IMR-90 (cell line): ENCODE data around the gene PDE6B. TPM values are rescaled to one million over a fixed set of nuclear protein-coding genes. Genes with fewer than 3 reads are reported as not detected.

Experiments used
- ATAC-seq: fragments of 200-7000 bp; cut with Tn5 transposase; 2 replicates; pipeline ENCODE4 v1.9.1; 2020; ENCODE audit warnings: low read depth, mild to moderate bottlenecking, moderate library complexity
- BruUV-seq: library from RNA; stranded (reverse); fragments of 400-500 nt; replicated peaks from 2 replicates; lab custom pipeline; 2021; lab: Mats Ljungman, UMichigan
- CTCF ChIA-PET: fragments of 300-600 bp; formaldehyde crosslinking; extraction: SDS; loops from one replicate; lab custom pipeline; 2021; ENCODE audit warnings: antibody characterized with exemption; lab: Yijun Ruan, JAX
- POLR2A ChIA-PET: fragments of 300-600 bp; sonication (Branson Sonifier 250); formaldehyde crosslinking; loops from one replicate; lab custom pipeline; 2022; ENCODE audit warnings: antibody characterized with exemption; ENCODE audit not compliant: unreplicated experiment; lab: Charles Lee
- DNase-seq: peaks from one replicate; pipeline ENCODE4 v3.0.0; 2013
- H2AFZ ChIP-seq: replicated peaks from 2 replicates; pipeline ENCODE3; 2013; ENCODE audit warnings: low read length, mild to moderate bottlenecking; ENCODE audit not compliant: poor library complexity
- H2AK5ac ChIP-seq: 2 replicates; pipeline ENCODE4 v1.6.1; 2013; ENCODE audit warnings: low read depth, low read length, inconsistent platforms
- H2AK9ac ChIP-seq: replicated peaks from 2 replicates; pipeline ENCODE3; 2013; ENCODE audit warnings: mild to moderate bottlenecking, low read depth, low read length, moderate library complexity; ENCODE audit not compliant: poor library complexity
- H2BK120ac ChIP-seq: 2 replicates; pipeline ENCODE4 v1.6.1; 2013; ENCODE audit warnings: low read depth, low read length, inconsistent platforms
- H2BK15ac ChIP-seq: 3 replicates; pipeline ENCODE4 v1.6.1; 2013; ENCODE audit warnings: low read depth, low read length, inconsistent platforms
- H2BK20ac ChIP-seq: 2 replicates; pipeline ENCODE4 v1.6.1; 2013; ENCODE audit warnings: low read depth, mild to moderate bottlenecking, inconsistent platforms, low read length, moderate library complexity
- H2BK5ac ChIP-seq: 2 replicates; pipeline ENCODE4 v1.6.1; 2013; ENCODE audit warnings: mild to moderate bottlenecking, low read depth, low read length, inconsistent platforms; ENCODE audit not compliant: poor library complexity, severe bottlenecking
- H3K14ac ChIP-seq: replicated peaks from 2 replicates; pipeline ENCODE4 v1.6.1; 2013; ENCODE audit warnings: low read depth, low read length, inconsistent platforms
- H3K18ac ChIP-seq: 2 replicates; pipeline ENCODE4 v1.6.1; 2013; ENCODE audit warnings: low read depth, low read length, control low read depth
- H3K23ac ChIP-seq: 2 replicates; pipeline ENCODE4 v1.6.1; 2013; ENCODE audit warnings: low read depth, low read length, inconsistent platforms
- H3K27ac ChIP-seq: 2 replicates; pipeline ENCODE4 v1.5.1; 2013; ENCODE audit warnings: mild to moderate bottlenecking, control low read depth, low read length; ENCODE audit not compliant: insufficient read depth
- H3K27me3 ChIP-seq: 2 replicates; pipeline ENCODE4 v1.6.1; 2013; ENCODE audit warnings: low read length; ENCODE audit not compliant: control insufficient read depth, insufficient read depth
- H3K36me3 ChIP-seq: 2 replicates; pipeline ENCODE4 v1.6.1; 2013; ENCODE audit warnings: low read length, mixed read lengths; ENCODE audit not compliant: control insufficient read depth, insufficient read depth
- H3K4ac ChIP-seq: 2 replicates; pipeline ENCODE4 v1.6.1; 2013; ENCODE audit warnings: low read depth, low read length, inconsistent platforms
- H3K4me1 ChIP-seq: 2 replicates; pipeline ENCODE4 v1.6.1; 2013; ENCODE audit warnings: low read length, mixed read lengths; ENCODE audit not compliant: control insufficient read depth, insufficient read depth
- H3K4me2 ChIP-seq: 2 replicates; pipeline ENCODE4 v1.6.1; 2013; ENCODE audit warnings: low read depth, mild to moderate bottlenecking, control low read depth, low read length, moderate library complexity
- H3K4me3 ChIP-seq: 2 replicates; pipeline ENCODE4 v1.5.1; 2013; ENCODE audit warnings: low read depth, mild to moderate bottlenecking, control low read depth, low read length, moderate library complexity; ENCODE audit not compliant: insufficient read depth
- H3K56ac ChIP-seq: 2 replicates; pipeline ENCODE4 v1.6.1; 2013; ENCODE audit warnings: low read length, inconsistent platforms; ENCODE audit not compliant: insufficient read depth; ENCODE audit errors: extremely low read depth
- H3K79me1 ChIP-seq, 2 experiments: 2 replicates each; pipeline ENCODE4 v1.6.1; 2013; ENCODE audit warnings: low read length in 2 of 2, inconsistent platforms in 1 of 2, low read depth in 1 of 2
- H3K9ac ChIP-seq: 2 replicates; pipeline ENCODE4 v1.6.1; 2013; ENCODE audit warnings: low read depth, low read length, control low read depth
- H3K9me1 ChIP-seq: 2 replicates; pipeline ENCODE4 v1.6.1; 2013; ENCODE audit warnings: low read length, inconsistent platforms; ENCODE audit not compliant: insufficient read depth
- H3K9me3 ChIP-seq: 2 replicates; pipeline ENCODE4 v1.6.1; 2013; ENCODE audit warnings: low read length; ENCODE audit not compliant: control insufficient read depth, insufficient read depth
- H4K20me1 ChIP-seq: 2 replicates; pipeline ENCODE4 v1.6.1; 2013; ENCODE audit warnings: low read length, inconsistent platforms; ENCODE audit not compliant: insufficient read depth
- H4K5ac ChIP-seq: 2 replicates; pipeline ENCODE4 v1.6.1; 2013; ENCODE audit warnings: mild to moderate bottlenecking, low read depth, low read length, control low read depth
- H4K8ac ChIP-seq, 2 experiments: 2 replicates each; pipeline ENCODE4 v1.6.1; 2013; ENCODE audit warnings: low read depth in 2 of 2, low read length in 2 of 2, control low read depth in 1 of 2, inconsistent platforms in 1 of 2
- H4K91ac ChIP-seq: 2 replicates; pipeline ENCODE4 v1.6.1; 2013; ENCODE audit warnings: low read depth, low read length, inconsistent platforms; ENCODE audit not compliant: insufficient read depth
- BHLHE40 ChIP-seq: fragments of 150-350 bp; IDR thresholded peaks from 2 replicates; pipeline ENCODE4 v1.6.1; 2016; ENCODE audit warnings: mild to moderate bottlenecking, low read depth, low read length
- CEBPB ChIP-seq: IDR thresholded peaks from 2 replicates; pipeline ENCODE4 v1.6.1; 2012; ENCODE audit warnings: low read depth, low read length, improper control_type of control experiment
- CHD1 ChIP-seq: IDR thresholded peaks from 2 replicates; pipeline ENCODE4 v1.6.1; 2012; ENCODE audit warnings: low read depth, low read length, improper control_type of control experiment
- CTCF ChIP-seq: conservative IDR thresholded peaks from 2 replicates; pipeline ENCODE4 v1.5.1; 2012; ENCODE audit warnings: mild to moderate bottlenecking, low read depth, low read length, improper control_type of control experiment
- ELK1 ChIP-seq: fragments of 150-350 bp; IDR thresholded peaks from 2 replicates; pipeline ENCODE4 v1.6.1; 2016; ENCODE audit warnings: low read depth, mild to moderate bottlenecking, low read length, moderate library complexity, borderline replicate concordance
- FOS ChIP-seq: fragments of 150-350 bp; IDR thresholded peaks from 2 replicates; pipeline ENCODE4 v1.6.1; 2016; ENCODE audit warnings: low read depth, low read length
- MAFK ChIP-seq: IDR thresholded peaks from 2 replicates; pipeline ENCODE4 v1.6.1; 2012; ENCODE audit warnings: low read depth, low read length, improper control_type of control experiment
- MAZ ChIP-seq: IDR thresholded peaks from 2 replicates; pipeline ENCODE4 v1.6.1; 2012; ENCODE audit warnings: low read depth, mild to moderate bottlenecking, low read length, improper control_type of control experiment, moderate library complexity, borderline replicate concordance
- MXI1 ChIP-seq: IDR thresholded peaks from 2 replicates; pipeline ENCODE4 v1.6.1; 2012; ENCODE audit warnings: low read depth, mild to moderate bottlenecking, low read length, moderate library complexity, borderline replicate concordance
- POLR2A ChIP-seq: IDR thresholded peaks from 2 replicates; pipeline ENCODE4 v1.6.1; 2012; ENCODE audit warnings: mild to moderate bottlenecking, low read depth, low read length
- RAD21 ChIP-seq: IDR thresholded peaks from 2 replicates; pipeline ENCODE4 v1.6.1; 2012; ENCODE audit warnings: low read length, improper control_type of control experiment
- RCOR1 ChIP-seq: IDR thresholded peaks from 2 replicates; pipeline ENCODE4 v1.6.1; 2012; ENCODE audit warnings: mild to moderate bottlenecking, low read length, improper control_type of control experiment; ENCODE audit not compliant: insufficient replicate concordance
- RFX5 ChIP-seq: IDR thresholded peaks from 2 replicates; pipeline ENCODE4 v1.8.0; 2012; ENCODE audit warnings: low read depth, mild to moderate bottlenecking, low read length, moderate library complexity
- SMC3 ChIP-seq: fragments of 150-350 bp; IDR thresholded peaks from 2 replicates; pipeline ENCODE4 v1.6.1; 2016; ENCODE audit warnings: low read depth, mild to moderate bottlenecking, antibody characterized with exemption, low read length, moderate library complexity
- USF2 ChIP-seq: fragments of 150-350 bp; IDR thresholded peaks from 2 replicates; pipeline ENCODE4 v1.6.1; 2017; ENCODE audit warnings: mild to moderate bottlenecking, antibody characterized with exemption, low read length, low read depth
- WGBS, 2 experiments: methylation state at CpG; one replicate each; pipeline versions ENCODE4 v1.1.5 to v1.1.7; 2013; ENCODE audit warnings: missing lambda C conversion rate in 2 of 2; ENCODE audit not compliant: insufficient read length in 1 of 2; ENCODE audit errors: extremely low coverage in 2 of 2; 5-methylcytosine and 5-hydroxymethylcytosine counted together
- dilution Hi-C: fragments of 300-500 bp; cut with HindIII; formaldehyde crosslinking; loops from one replicate; pipeline ENCODE4 v1.14.3; 2018; ENCODE audit warnings: low sequenced_read_pairs; ENCODE audit not compliant: unreplicated experiment
- in situ Hi-C: fragments of 300-500 bp; cut with MboI; formaldehyde crosslinking; loops from 3 replicates; pipeline ENCODE4 v1.14.3; 2019; ENCODE audit warnings: low sequenced_read_pairs, inconsistent platforms, mixed read lengths
- intact Hi-C: fragments of 100-400 bp; cut with micrococcal nuclease; formaldehyde crosslinking; loops from 2 replicates; pipeline ENCODE4 v1.10.0; 2022
- polyA plus RNA-seq, 3 experiments: library from polyadenylated mRNA; depleted of rRNA; stranded (reverse); fragments of >200 nt; gene quantifications; 2 replicates each; pipeline ENCODE4 v1.2.3, GENCODE V29; 2012; ENCODE audit warnings: low replicate concordance in 1 of 3
- total RNA-seq: library from RNA; depleted of rRNA; stranded (reverse); fragments of >200 nt; gene quantifications from 2 replicates; pipeline ENCODE4 v1.2.3, GENCODE V29; 2012

PDE6B gene
- total and polyA plus RNA-seq, 2 of the 4 experiments (the other 2 are of a cell fraction), result under 0.01 TPM; not detected in 1

- no peak overlapping the region for H3K4me2 ChIP-seq
- no peak overlapping the region for H3K18ac ChIP-seq
- dilution Hi-C loops (no loop called here), intact Hi-C loops (no loop called here), in situ Hi-C loops (no loop called here)
- peaks cover 80% of the 10 kb centered on the region for H4K20me1 ChIP-seq
- H3K79me1 ChIP-seq, result peaks cover 4 to 52% of the 10 kb centered on the region in 2 experiments; a peak in 3 of 4 replicates
- no peak overlapping the region for H3K56ac ChIP-seq
- H2AK5ac ChIP-seq, result no peak overlapping the region
- H4K8ac ChIP-seq, result no peak overlapping the region
- H3K4me1 ChIP-seq, result peaks cover 3% of the 10 kb centered on the region
- no peak for ATAC-seq
- H3K36me3 ChIP-seq, result peaks cover 22% of the 10 kb centered on the region
- H3K27me3 ChIP-seq, result no peaks in the 10 kb centered on the region
- H4K91ac ChIP-seq, result no peak overlapping the region
- ChIA-PET CTCF (no interaction called here), POLR2A (no interaction called here)
- no peak overlapping the region for H2BK120ac ChIP-seq
- H4K5ac ChIP-seq, result no peak overlapping the region
- DNase-seq, result no peak
- TF ChIP-seq SMC3, result no peak
- TF ChIP-seq CTCF, result no peak
- TF ChIP-seq BHLHE40, result no peak
- TF ChIP-seq FOS, result no peak
- no peak for TF ChIP-seq USF2
- no peak for TF ChIP-seq ELK1
- no peak for TF ChIP-seq MAZ
- no peak for TF ChIP-seq MAFK
- no peak for TF ChIP-seq CEBPB
- TF ChIP-seq RFX5, result no peak
- no peak for TF ChIP-seq POLR2A
- no peak for TF ChIP-seq CHD1
- no peak for TF ChIP-seq MXI1
- TF ChIP-seq RAD21, result no peak
- TF ChIP-seq RCOR1, result no peak
- H3K9me1 ChIP-seq, result peaks cover 8% of the 10 kb centered on the region; the same call in 1 of the 2 replicates
- no TSS peak for BruUV-seq
- WGBS, 2 experiments, result 83% methylated on average over 9 of the region's 34 CpGs; no CpG with 5 or more reads in 1 of the 2 experiments
- H3K9me3 ChIP-seq, result no peaks in the 10 kb centered on the region
- no peak overlapping the region for H2BK20ac ChIP-seq
- no peak overlapping the region for H2AFZ ChIP-seq
- H3K9ac ChIP-seq, result no peak overlapping the region
- no peak overlapping the region for H2AK9ac ChIP-seq
- no peak overlapping the region for H2BK5ac ChIP-seq
- H3K27ac ChIP-seq, result no peak overlapping the region
- H2BK15ac ChIP-seq, result no peak overlapping the region
- no peak overlapping the region for H3K23ac ChIP-seq
- H3K14ac ChIP-seq, result no peak overlapping the region
- H3K4ac ChIP-seq, result no peak overlapping the region
- no peak overlapping the region for H3K4me3 ChIP-seq
Measured at GRCh38 chr4:717601-718320, 92.4 kb downstream of the PDE6B start.
